ENCODE data around the gene FIBP. TPM values are rescaled to one million over a fixed set of nuclear protein-coding genes. Genes with fewer than 3 reads are reported as not detected.

The FIBP gene
- total and polyA plus RNA-seq, 4 donors = 47.1 to 77.2 (median 62.2) TPM

GRCh38 chr11:65921033-65921555 lies 32.8 kb upstream of the FIBP start:
- Histone ChIP-seq H3K36me3 (ENCODE audit: control insufficient read depth in 4 of 4, insufficient read depth in 4 of 4, low read length in 4 of 4) (peaks cover 0 to 34% (median 14%) of the 10 kb centered on the region in 4 donors), H3K27ac (ENCODE audit: low read depth in 1 of 2, low read length in 1 of 2) (no peak overlapping the region), H3K9me3 (ENCODE audit: control insufficient read depth in 4 of 4, insufficient read depth in 3 of 4, low read length in 3 of 4) (no peaks in the 10 kb centered on the region), H3K4me1 (ENCODE audit: control insufficient read depth in 5 of 5, insufficient read depth in 5 of 5, low read length in 5 of 5) (peaks cover 9 to 27% (median 18%) of the 10 kb centered on the region in 5 donors), H3K27me3 (ENCODE audit: control insufficient read depth in 3 of 3, insufficient read depth in 3 of 3, low read length in 2 of 3) (no peaks in the 10 kb centered on the region), H3K4me3 (no peak overlapping the region), H3K9ac (ENCODE audit: insufficient read depth in 1 of 2, low read length in 2 of 2) (no peak overlapping the region)
- no peak for DNase-seq
- no peak for ATAC-seq (ENCODE audit: insufficient read depth, low FRiP score)
- TF ChIP-seq CTCF (IDR thresholded peaks at IDR 0.05; ENCODE audit: control extremely low read depth, extremely low read depth) = no peak
- WGBS, 2 donors = 89 to 95% methylated on average over 12 of the region's 12 CpGs

DNA sequence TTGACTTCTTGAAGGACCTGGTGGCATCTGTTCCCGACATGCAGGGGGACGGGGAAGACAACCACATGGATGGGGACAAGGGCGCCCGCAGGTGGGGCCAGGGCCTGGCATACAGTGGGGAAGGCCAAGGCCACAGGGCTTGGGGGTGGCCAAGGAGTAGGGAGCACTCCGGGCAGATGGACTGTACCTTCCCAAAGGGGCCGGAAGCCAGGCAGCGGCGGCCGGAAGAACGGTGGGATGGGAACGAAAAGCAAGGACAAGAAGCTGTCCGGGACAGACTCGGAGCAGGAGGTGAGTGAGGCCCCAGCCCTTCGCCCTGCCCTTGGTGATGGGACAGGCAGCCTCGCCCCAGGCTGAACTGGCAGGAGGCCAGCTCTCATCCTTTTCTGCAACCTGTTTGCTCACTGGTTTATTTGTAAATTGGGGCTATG lies 32.1 kb upstream of the FIBP start:
- peaks cover 9 to 33% (median 18%) of the 10 kb centered on the region in 5 donors for H3K4me1 ChIP-seq (ENCODE audit: control insufficient read depth in 5 of 5, insufficient read depth in 5 of 5, low read length in 5 of 5)
- no peaks in the 10 kb centered on the region for H3K27me3 ChIP-seq (ENCODE audit: control insufficient read depth in 3 of 3, insufficient read depth in 3 of 3, low read length in 2 of 3)
- 55 to 76% methylated on average over 15 of the region's 15 CpGs for WGBS, 2 donors
- H3K9ac ChIP-seq (ENCODE audit: insufficient read depth in 1 of 2, low read length in 2 of 2) = peak overlapping the region in 1 of 2 donors; percentile 42
- DNase-seq (no peak), ATAC-seq (ENCODE audit: insufficient read depth, low FRiP score) (no peak)
- peak overlapping the region; percentile 77 for H3K4me3 ChIP-seq
- H3K27ac ChIP-seq (ENCODE audit: low read depth in 1 of 2, low read length in 1 of 2) = no peak overlapping the region
- H3K9me3 ChIP-seq (ENCODE audit: control insufficient read depth in 4 of 4, insufficient read depth in 3 of 4, low read length in 3 of 4) = no peaks in the 10 kb centered on the region
- peaks cover 0 to 34% (median 14%) of the 10 kb centered on the region in 4 donors for H3K36me3 ChIP-seq (ENCODE audit: control insufficient read depth in 4 of 4, insufficient read depth in 4 of 4, low read length in 4 of 4)
- TF ChIP-seq CTCF (IDR thresholded peaks at IDR 0.05; ENCODE audit: control extremely low read depth, extremely low read depth) = no peak

DNA sequence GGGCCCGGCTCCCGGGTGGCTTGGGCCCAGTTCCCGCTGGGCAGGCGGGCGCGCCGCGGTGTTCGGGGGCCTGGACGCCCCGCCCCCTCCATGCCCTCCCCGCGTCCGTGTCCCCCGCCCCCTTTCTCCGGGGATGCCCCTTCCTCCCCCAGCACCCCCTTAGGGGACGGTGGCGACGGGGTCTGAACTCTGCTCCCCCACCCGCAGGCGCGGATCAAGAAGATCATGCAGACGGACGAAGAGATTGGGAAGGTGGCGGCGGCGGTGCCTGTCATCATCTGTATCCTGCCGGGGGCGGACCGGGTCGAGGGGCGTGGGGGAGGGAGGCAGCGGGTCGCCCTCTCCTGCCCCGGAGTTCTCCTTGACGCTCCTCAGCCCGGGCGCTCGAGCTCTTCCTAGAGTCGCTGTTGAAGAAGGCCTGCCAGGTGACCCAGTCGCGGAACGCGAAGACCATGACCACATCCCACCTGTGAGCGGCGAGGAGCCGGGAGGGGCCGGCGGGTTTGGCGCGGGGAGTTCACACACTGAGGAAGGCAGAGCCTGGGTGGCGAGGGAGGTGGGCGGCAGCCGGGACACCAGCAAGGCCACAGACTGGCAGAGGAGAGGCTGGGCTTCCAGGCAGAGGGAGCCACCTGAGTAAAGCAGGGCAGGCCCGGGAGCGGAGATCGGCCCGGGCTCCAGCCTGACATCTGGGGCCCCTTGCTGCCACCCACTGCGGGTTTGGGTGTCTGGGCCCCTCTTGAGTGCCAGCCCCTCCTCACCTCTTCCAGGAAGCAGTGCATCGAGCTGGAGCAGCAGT lies 31.5 kb upstream of the FIBP start:
- Histone ChIP-seq H3K27me3 (ENCODE audit: control insufficient read depth in 3 of 3, insufficient read depth in 3 of 3, low read length in 2 of 3) (no peaks in the 10 kb centered on the region), H3K9ac (ENCODE audit: insufficient read depth in 1 of 2, low read length in 2 of 2) (peak overlapping the region; percentile 37 to 42), H3K4me3 (peak overlapping the region; percentile 77), H3K36me3 (ENCODE audit: control insufficient read depth in 4 of 4, insufficient read depth in 4 of 4, low read length in 4 of 4) (peaks cover 0 to 33% (median 14%) of the 10 kb centered on the region in 4 donors), H3K4me1 (ENCODE audit: control insufficient read depth in 5 of 5, insufficient read depth in 5 of 5, low read length in 5 of 5) (peaks cover 9 to 39% (median 18%) of the 10 kb centered on the region in 5 donors), H3K27ac (ENCODE audit: low read depth in 1 of 2, low read length in 1 of 2) (peak overlapping the region; percentile 78 to 82), H3K9me3 (ENCODE audit: control insufficient read depth in 4 of 4, insufficient read depth in 3 of 4, low read length in 3 of 4) (no peaks in the 10 kb centered on the region)
- DNase-seq (peak in 1 of 3 donors; percentile 40), ATAC-seq (ENCODE audit: insufficient read depth, low FRiP score) (peak; percentile 3)
- no peak for TF ChIP-seq CTCF (IDR thresholded peaks at IDR 0.05; ENCODE audit: control extremely low read depth, extremely low read depth)
- WGBS, 2 donors = 1% methylated on average over 48 to 60 of the region's 60 CpGs

All from lung (tissue), 12 donors.